NK-92 (cell line): ENCODE measurements around the gene KLC4.
"Not testable (repeated sequence)": the region's sequence is repeated elsewhere in the genome, so short reads cannot be mapped to it uniquely, and the experiment has no call there.

Experiments used
- DNase-seq: peaks from one replicate; lab custom pipeline; 2025; ENCODE audit not compliant: unreplicated experiment; lab: John Stamatoyannopoulos, UW

The KLC4 gene

GRCh38 chr6:43061861-43062260 is 2.4 kb downstream of the KLC4 start:
- no peak for DNase-seq

- no peak for DNase-seq
Observed at GRCh38 chr6:43062818-43063217, 3.4 kb downstream of the KLC4 start.

GRCh38 chr6:43070028-43070632 is 10.7 kb downstream of the KLC4 start:
- DNase-seq = no peak

- DNase-seq = no peak
Observed at GRCh38 chr6:43074847-43075669, 15.6 kb downstream of the KLC4 start.

- no peak for DNase-seq
Observed at GRCh38 chr6:43075670-43076463, 16.4 kb downstream of the KLC4 start, which contains the start of gene PTK7. PTK7 (plus strand) TSS chr6:43076314; CDS start chr6:43076489, 175 bp downstream.

GRCh38 chr6:43076464-43077332 is 17.3 kb downstream of the KLC4 start:
- no peak for DNase-seq

- no peak for DNase-seq
Observed at GRCh38 chr6:43077333-43077809, 17.9 kb downstream of the KLC4 start.

- DNase-seq = no peak
Observed at GRCh38 chr6:43077981-43078511, 18.6 kb downstream of the KLC4 start.

GRCh38 chr6:43078691-43079090 is 19.3 kb downstream of the KLC4 start:
- DNase-seq = no peak

GRCh38 chr6:43081043-43081442 is 21.6 kb downstream of the KLC4 start:
- DNase-seq = no peak

GRCh38 chr6:43081922-43082321 is 22.5 kb downstream of the KLC4 start:
- not testable (repeated sequence) for DNase-seq

- DNase-seq = no peak
Observed at GRCh38 chr6:43082806-43083655, 23.6 kb downstream of the KLC4 start.

- no peak for DNase-seq
Observed at GRCh38 chr6:43086022-43086658, 26.7 kb downstream of the KLC4 start.

GRCh38 chr6:43088654-43089056 is 29.2 kb downstream of the KLC4 start:
- no peak for DNase-seq

- DNase-seq = no peak
Observed at GRCh38 chr6:43089467-43089866, 30.0 kb downstream of the KLC4 start.

GRCh38 chr6:43089874-43090558 is 30.6 kb downstream of the KLC4 start:
- no peak for DNase-seq

- no peak for DNase-seq
Observed at GRCh38 chr6:43090559-43090956, 31.1 kb downstream of the KLC4 start.

- no peak for DNase-seq
Observed at GRCh38 chr6:43091020-43091419, 31.6 kb downstream of the KLC4 start.
